Fibroblast of lung (primary cell): ENCODE results near the gene IGF2R. TPM values are rescaled to one million over a fixed set of nuclear protein-coding genes. Genes with fewer than 3 reads are reported as not detected.

Experiments used
- DNase-seq, 2 donors: peaks; one replicate each; pipeline versions ENCODE4 v3.0.0 to v3.0.0-alpha.2; 2010; ENCODE audit warnings: low read depth in 2 of 2
- H2AFZ ChIP-seq: 2 replicates; pipeline ENCODE4 v1.5.1; 2012; ENCODE audit warnings: low read length, control low read depth, inconsistent platforms
- H3K27ac ChIP-seq: 2 replicates; pipeline ENCODE4 v1.5.1; 2011; ENCODE audit warnings: low read length, control low read depth; ENCODE audit not compliant: insufficient read depth
- H3K27me3 ChIP-seq: 2 replicates; pipeline ENCODE4 v1.5.1; 2011; ENCODE audit warnings: mild to moderate bottlenecking, low read length; ENCODE audit not compliant: control insufficient read depth, insufficient read depth
- H3K36me3 ChIP-seq: 2 replicates; pipeline ENCODE4 v1.5.1; 2011; ENCODE audit warnings: low read length; ENCODE audit not compliant: control insufficient read depth, insufficient read depth
- H3K4me1 ChIP-seq: 2 replicates; pipeline ENCODE4 v1.5.1; 2011; ENCODE audit warnings: low read length; ENCODE audit not compliant: control insufficient read depth, insufficient read depth; ENCODE audit errors: extremely low read depth
- H3K4me2 ChIP-seq: 2 replicates; pipeline ENCODE4 v1.5.1; 2011; ENCODE audit warnings: low read length, control low read depth; ENCODE audit not compliant: insufficient read depth; ENCODE audit errors: extremely low read depth
- H3K4me3 ChIP-seq, 4 experiments: fragments of 200-600 bp in 1 of 4; sonication (generic) in 1 of 4; replicated peaks in 1 of 4; 2 replicates each; pipeline ENCODE4 v1.5.1; 2011 to 2016; ENCODE audit warnings: low read length in 4 of 4, low read depth in 3 of 4, mild to moderate bottlenecking in 3 of 4, control low read depth in 2 of 4, inconsistent platforms in 1 of 4, mixed read lengths in 1 of 4; ENCODE audit not compliant: insufficient read depth in 1 of 4; ENCODE audit errors: control extremely low read depth in 1 of 4
- H3K79me2 ChIP-seq: 2 replicates; pipeline ENCODE4 v1.5.1; 2012; ENCODE audit warnings: mild to moderate bottlenecking, low read length, inconsistent platforms; ENCODE audit not compliant: control insufficient read depth, insufficient read depth
- H3K9ac ChIP-seq: 2 replicates; pipeline ENCODE4 v1.5.1; 2011; ENCODE audit warnings: mild to moderate bottlenecking, low read length, control low read depth; ENCODE audit not compliant: insufficient read depth
- H3K9me3 ChIP-seq: 2 replicates; pipeline ENCODE4 v1.5.1; 2012; ENCODE audit warnings: low read depth, low read length; ENCODE audit not compliant: control insufficient read depth, insufficient read depth
- H4K20me1 ChIP-seq: 2 replicates; pipeline ENCODE4 v1.5.1; 2011; ENCODE audit warnings: low read length; ENCODE audit not compliant: control insufficient read depth, insufficient read depth; ENCODE audit errors: extremely low read depth
- CTCF ChIP-seq, 2 donors: IDR thresholded peaks in 1 of 2; conservative IDR thresholded peaks in 1 of 2; 1 replicate in 1 of 2; 2 replicates in 1 of 2; pipeline ENCODE4 v1.5.1; 2011 to 2012; ENCODE audit warnings: low read length in 2 of 2, control low read depth in 1 of 2, inconsistent platforms in 1 of 2, low read depth in 1 of 2, mild to moderate bottlenecking in 1 of 2
- EZH2 ChIP-seq: IDR thresholded peaks from 2 replicates; pipeline ENCODE4 v1.5.1; 2012; ENCODE audit warnings: low read length, control low read depth, mild to moderate bottlenecking; ENCODE audit errors: missing control alignments
- polyA plus RNA-seq, 2 donors: library from polyadenylated mRNA; depleted of rRNA in 1 of 2; stranded (reverse) in 1 of 2; unstranded in 1 of 2; fragments of >200 nt; gene quantifications; 2 replicates each; pipeline ENCODE4 v1.2.1, GENCODE V29; 2011 to 2012; ENCODE audit warnings: missing spikeins in 1 of 2
- total RNA-seq: library from RNA; depleted of rRNA; stranded (reverse); fragments of >200 nt; gene quantifications from 2 replicates; pipeline ENCODE4 v1.2.1, GENCODE V29; 2014

IGF2R gene
- total and polyA plus RNA-seq, 2 donors (not counting 1 experiment from before 2014, with no cell fraction given): 37.6 to 300 TPM

DNA sequence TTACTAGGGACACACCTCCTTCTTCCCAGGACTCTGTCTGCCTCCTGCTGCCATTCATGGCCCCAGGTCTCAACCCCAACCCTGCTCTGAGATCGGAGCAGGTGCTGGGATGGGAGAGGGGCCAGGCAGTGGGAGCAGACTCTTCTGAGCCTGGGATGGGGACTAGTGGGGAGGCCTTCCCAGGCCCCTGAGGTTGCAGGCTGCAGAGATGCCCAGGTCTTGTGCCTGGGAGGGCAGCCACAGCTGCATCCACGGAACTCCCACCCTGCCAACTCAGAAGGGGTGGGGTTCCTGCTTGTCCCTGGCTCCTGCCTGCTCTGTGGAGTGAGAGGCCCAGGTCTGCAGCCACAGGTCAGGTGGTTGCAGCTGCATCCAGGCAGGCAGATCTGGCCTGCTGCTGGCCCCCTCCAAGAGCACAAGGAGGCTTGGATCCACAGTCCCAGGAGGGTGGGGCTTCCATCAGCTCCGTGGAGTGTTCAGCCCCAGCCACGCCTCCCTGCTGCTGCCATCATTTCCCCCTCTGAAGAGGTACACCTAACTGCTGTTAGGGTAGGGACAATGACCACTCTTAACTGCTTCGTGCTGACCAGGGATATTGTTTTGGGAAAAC lies 149.8 kb downstream of the IGF2R start:
- Histone ChIP-seq H3K9me3 (no peaks in the 10 kb centered on the region), H2AFZ (no peak overlapping the region), H3K36me3 (no peaks in the 10 kb centered on the region), H3K9ac (no peak overlapping the region), H3K4me3 (no peak overlapping the region), H3K79me2 (no peaks in the 10 kb centered on the region), H3K27ac (no peak overlapping the region), H3K4me2 (no peak overlapping the region), H4K20me1 (no peaks in the 10 kb centered on the region), H3K4me1 (no peaks in the 10 kb centered on the region), H3K27me3 (no peaks in the 10 kb centered on the region)
- DNase-seq: no peak
- TF ChIP-seq EZH2: no peak
- TF ChIP-seq CTCF (conservative IDR thresholded peaks at IDR 0.05 in 1 of 2, IDR thresholded peaks at IDR 0.05 in 1 of 2; ENCODE audit: low read depth in 1 of 2, low read length in 2 of 2): no peak

- H3K36me3 ChIP-seq: no peaks in the 10 kb centered on the region
- H4K20me1 ChIP-seq: no peaks in the 10 kb centered on the region
- no peaks in the 10 kb centered on the region for H3K79me2 ChIP-seq
- H3K9ac ChIP-seq: no peak overlapping the region
- no peaks in the 10 kb centered on the region for H3K9me3 ChIP-seq
- H3K27ac ChIP-seq: no peak overlapping the region
- no peak for DNase-seq
- no peak overlapping the region for H2AFZ ChIP-seq
- no peak overlapping the region for H3K4me2 ChIP-seq
- no peaks in the 10 kb centered on the region for H3K4me1 ChIP-seq
- TF ChIP-seq EZH2: no peak
- H3K4me3 ChIP-seq: no peak overlapping the region
- H3K27me3 ChIP-seq: no peaks in the 10 kb centered on the region
Observed at GRCh38 chr6:160120087-160120486, 151.2 kb downstream of the IGF2R start.

DNA sequence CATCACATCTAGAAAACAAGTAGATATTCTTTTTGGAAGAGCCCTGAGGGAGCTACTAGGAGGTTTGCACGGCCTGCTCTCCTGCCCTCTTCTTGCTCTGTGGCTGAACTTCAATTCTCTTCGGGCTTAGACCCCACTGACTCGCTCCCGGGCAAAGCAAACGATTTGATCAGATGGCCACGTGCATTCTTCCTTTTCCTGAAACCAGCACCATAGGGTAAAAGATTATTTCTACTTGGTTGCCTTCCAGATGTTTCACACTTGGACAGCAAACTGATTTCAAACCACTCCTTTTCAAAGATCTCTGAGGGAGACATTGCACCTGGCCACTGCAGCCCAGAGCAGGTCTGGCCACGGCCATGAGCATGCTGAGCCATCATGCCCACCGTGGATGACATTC lies 152.7 kb downstream of the IGF2R start, which contains the start of gene SLC22A1:
SLC22A1 (plus strand) TSS at position 258 of the 400 bp plus-strand sequence; CDS start at position 379, 121 bp downstream.
- H3K79me2 ChIP-seq: no peaks in the 10 kb centered on the region
- DNase-seq: no peak
- no peak within 1 kb of the TSS for H3K4me3 ChIP-seq
- no peak within 1 kb of the TSS for H3K4me2 ChIP-seq
- TF ChIP-seq CTCF (conservative IDR thresholded peaks at IDR 0.05 in 1 of 2, IDR thresholded peaks at IDR 0.05 in 1 of 2; ENCODE audit: low read depth in 1 of 2, low read length in 2 of 2): no peak
- TF ChIP-seq EZH2: no peak
- H3K27ac ChIP-seq: no peak within 1 kb of the TSS
- H3K27me3 ChIP-seq: no peaks in the 10 kb centered on the region
- no peaks in the 10 kb centered on the region for H3K9me3 ChIP-seq
- no peaks in the 10 kb centered on the region for H3K4me1 ChIP-seq
- no peaks in the 10 kb centered on the region for H4K20me1 ChIP-seq
- no peak within 1 kb of the TSS for H2AFZ ChIP-seq
- no peak within 1 kb of the TSS for H3K9ac ChIP-seq
- H3K36me3 ChIP-seq: no peaks in the 10 kb centered on the region
